ENCODE results near the gene CIZ1.

Gene CIZ1

GRCh38 chr9:128124873-128125579 lies 66.3 kb downstream of the CIZ1 start:
- peak; percentile 70 to 79 for DNase-seq

- DNase-seq: no peak
These were observed 66.9 kb downstream of the CIZ1 start for GRCh38 chr9:128124451-128124850.

- DNase-seq: no peak
These were observed 67.8 kb downstream of the CIZ1 start for GRCh38 chr9:128123451-128124080.

- no peak for DNase-seq
These were observed 68.6 kb downstream of the CIZ1 start for GRCh38 chr9:128122809-128123175.

- DNase-seq: no peak
These were observed 69.2 kb downstream of the CIZ1 start for GRCh38 chr9:128121924-128122808.

- DNase-seq: no peak
These were observed 69.9 kb downstream of the CIZ1 start for GRCh38 chr9:128121466-128121810.

GRCh38 chr9:128120741-128121465 lies 70.5 kb downstream of the CIZ1 start:
- DNase-seq: no peak

GRCh38 chr9:128120061-128120740 lies 71.2 kb downstream of the CIZ1 start:
- no peak for DNase-seq

- no peak for DNase-seq
These were observed 72.3 kb downstream of the CIZ1 start for GRCh38 chr9:128118971-128119665.

GRCh38 chr9:128118472-128118857 lies 72.9 kb downstream of the CIZ1 start:
- no peak for DNase-seq

- DNase-seq: peak; percentile 77 to 100
These were observed 73.5 kb downstream of the CIZ1 start for GRCh38 chr9:128117613-128118471.

- no peak for DNase-seq
These were observed 75.0 kb downstream of the CIZ1 start for GRCh38 chr9:128116104-128117083.
